Transverse colon (tissue), 4 donors: ENCODE results near the gene GNG11. TPM values are rescaled to one million over a fixed set of nuclear protein-coding genes. Genes with fewer than 3 reads are reported as not detected.

ENCODE experiments used
- DNase-seq: peaks from one replicate; pipeline ENCODE4 v3.0.0-alpha.2; 2019
- H3K27ac ChIP-seq, 4 donors: fragments of 200-600 bp; sonication (generic); 2 replicates each; pipeline ENCODE4 v1.5.1; 2016 to 2018; ENCODE audit warnings: inconsistent platforms in 4 of 4
- H3K27me3 ChIP-seq: fragments of 200-600 bp; sonication (generic); 2 replicates; pipeline ENCODE4 v1.5.1; 2017; ENCODE audit warnings: inconsistent platforms
- H3K36me3 ChIP-seq, 4 donors: fragments of 200-600 bp; sonication (generic); 2 replicates each; pipeline ENCODE4 v1.5.1; 2017 to 2019; ENCODE audit warnings: inconsistent platforms in 4 of 4
- H3K4me1 ChIP-seq, 4 donors: fragments of 200-600 bp; sonication (generic); 2 replicates each; pipeline ENCODE4 v1.5.1; 2017 to 2020; ENCODE audit warnings: inconsistent platforms in 4 of 4
- H3K4me3 ChIP-seq, 4 donors: fragments of 200-600 bp; sonication (generic); 1 replicate in 1 of 4; 2 replicates in 3 of 4; pipeline versions ENCODE4 v1.5.1 to v1.6.1; 2017 to 2019; ENCODE audit warnings: inconsistent platforms in 4 of 4
- H3K9me3 ChIP-seq, 2 donors: fragments of 200-600 bp; sonication (generic); 2 replicates each; pipeline ENCODE4 v1.5.1; 2017 to 2019; ENCODE audit warnings: inconsistent platforms in 2 of 2
- CTCF ChIP-seq, 5 experiments: fragments of 200-600 bp in 3 of 5; fragments of 450-650 bp in 2 of 5; sonication (generic) in 3 of 5; IDR thresholded peaks; 1 replicate in 2 of 5; 2 replicates in 3 of 5; pipeline ENCODE4 v1.5.1; 2016 to 2017; ENCODE audit warnings: antibody characterized with exemption in 5 of 5, inconsistent platforms in 3 of 5, mild to moderate bottlenecking in 2 of 5, moderate library complexity in 1 of 5
- EP300 ChIP-seq: sonication (generic); formaldehyde crosslinking; IDR thresholded peaks from one replicate; pipeline ENCODE4 v1.6.1; 2017; ENCODE audit warnings: antibody characterized with exemption, low read depth
- POLR2A ChIP-seq: fragments of 450-650 bp; IDR thresholded peaks from one replicate; pipeline ENCODE4 v1.6.1; 2016; ENCODE audit warnings: antibody characterized with exemption, mild to moderate bottlenecking, moderate library complexity
- POLR2AphosphoS5 ChIP-seq, 3 donors: sonication (generic); formaldehyde crosslinking; IDR thresholded peaks; one replicate each; pipeline ENCODE4 v1.6.1; 2016; ENCODE audit warnings: antibody characterized with exemption in 3 of 3
- WGBS, 2 donors: methylation state at CpG; one replicate each; pipeline ENCODE4 v1.1.5; 2018; ENCODE audit warnings: low coverage in 1 of 2; 5-methylcytosine and 5-hydroxymethylcytosine counted together
- in situ Hi-C, 4 donors: fragments of 200-750 bp; cut with MboI; loops; one replicate each; pipeline versions ENCODE4 v1.15.0 to v1.15.1; 2017; ENCODE audit warnings: low sequenced_read_pairs in 3 of 4, low pct_ligation_motif_present in 1 of 4, low pct_unique_long_range_greater_than_20kb in 1 of 4
- intact Hi-C: fragments of 100-400 bp; cut with DNase I; formaldehyde crosslinking; loops from one replicate; pipeline ENCODE4 v1.15.1; 2023; ENCODE audit warnings: low total_unique reads
- total RNA-seq, 4 donors: library from RNA; depleted of rRNA; stranded (reverse); fragments of >200 nt; gene quantifications; one replicate each; pipeline ENCODE4 v1.1.0, GENCODE V29; 2016

GNG11 gene
- total RNA-seq, 4 donors from 2014 or later, result 3.0 to 6.2 (median 4.7) TPM

GRCh38 chr7:93955304-93955703, 33.8 kb downstream of the GNG11 start:
- Histone ChIP-seq H3K27me3 (no peaks in the 10 kb centered on the region), H3K27ac (no peak overlapping the region), H3K9me3 (no peaks in the 10 kb centered on the region), H3K36me3 (no peaks in the 10 kb centered on the region), H3K4me3 (no peak overlapping the region), H3K4me1 (no peaks in the 10 kb centered on the region)
- no peak for TF ChIP-seq POLR2AphosphoS5 (IDR thresholded peaks at IDR 0.05)
- TF ChIP-seq EP300, result no peak
- no peak for TF ChIP-seq POLR2A
- TF ChIP-seq CTCF (IDR thresholded peaks at IDR 0.05), result no peak
- 77 to 85% methylated on average over 2 of the region's 2 CpGs for WGBS, 2 donors
- intact Hi-C loops (no loop called here), in situ Hi-C loops (no loop called here)
- no peak for DNase-seq

- WGBS, 2 donors, result 89 to 100% methylated on average over 1 of the region's 1 CpG
- no peaks in the 10 kb centered on the region for H3K27me3 ChIP-seq
- no peak for DNase-seq
- in situ Hi-C loops, result no loop called here
- H3K4me1 ChIP-seq, result no peaks in the 10 kb centered on the region
- intact Hi-C loops, result no loop called here
- no peaks in the 10 kb centered on the region for H3K9me3 ChIP-seq
- no peak overlapping the region for H3K4me3 ChIP-seq
- no peaks in the 10 kb centered on the region for H3K36me3 ChIP-seq
- H3K27ac ChIP-seq, result no peak overlapping the region
- TF ChIP-seq POLR2A, result no peak
- TF ChIP-seq EP300, result no peak
- no peak for TF ChIP-seq CTCF (IDR thresholded peaks at IDR 0.05)
- TF ChIP-seq POLR2AphosphoS5 (IDR thresholded peaks at IDR 0.05), result no peak
Observed at GRCh38 chr7:93957767-93958166, 36.2 kb downstream of the GNG11 start.

GRCh38 chr7:93958216-93958615, 36.7 kb downstream of the GNG11 start:
- H3K36me3 ChIP-seq, result no peaks in the 10 kb centered on the region
- in situ Hi-C loops (no loop called here), intact Hi-C loops (no loop called here)
- no peak overlapping the region for H3K27ac ChIP-seq
- no peaks in the 10 kb centered on the region for H3K4me1 ChIP-seq
- no peaks in the 10 kb centered on the region for H3K9me3 ChIP-seq
- DNase-seq, result no peak
- H3K27me3 ChIP-seq, result no peaks in the 10 kb centered on the region
- TF ChIP-seq EP300, result no peak
- WGBS, 2 donors, result 87 to 89% methylated on average over 3 of the region's 3 CpGs
- H3K4me3 ChIP-seq, result no peak overlapping the region

GRCh38 chr7:93958651-93959050, 37.1 kb downstream of the GNG11 start:
- Histone ChIP-seq H3K27me3 (no peaks in the 10 kb centered on the region), H3K27ac (no peak overlapping the region), H3K4me1 (no peaks in the 10 kb centered on the region), H3K4me3 (no peak overlapping the region), H3K9me3 (no peaks in the 10 kb centered on the region), H3K36me3 (no peaks in the 10 kb centered on the region)
- in situ Hi-C loops (no loop called here), intact Hi-C loops (no loop called here)
- no peak for DNase-seq
- TF ChIP-seq POLR2A (no peak), EP300 (no peak), POLR2AphosphoS5 (IDR thresholded peaks at IDR 0.05) (no peak), CTCF (IDR thresholded peaks at IDR 0.05) (no peak)
- WGBS, 2 donors, result 79 to 81% methylated on average over 3 of the region's 3 CpGs

DNA sequence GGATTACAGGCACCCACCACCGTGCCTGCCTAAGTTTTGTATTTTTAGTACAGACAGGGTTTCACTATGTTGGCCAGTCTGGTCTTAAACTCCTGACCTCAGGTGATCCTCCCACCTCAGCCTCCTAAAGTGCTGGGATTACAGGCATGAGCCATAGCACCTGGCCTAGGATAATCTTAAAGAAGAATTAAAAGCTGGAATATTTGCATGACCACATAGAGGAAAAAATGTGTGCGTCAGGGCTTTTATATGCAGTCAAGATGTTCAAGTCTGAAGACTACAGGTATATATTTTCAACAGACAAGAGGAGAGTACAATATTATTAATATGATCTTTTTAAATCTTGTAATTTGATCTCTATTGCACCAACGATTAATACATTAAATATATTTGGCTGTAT, 39.5 kb downstream of the GNG11 start:
- Histone ChIP-seq H3K27ac (no peak overlapping the region), H3K36me3 (no peaks in the 10 kb centered on the region), H3K9me3 (no peaks in the 10 kb centered on the region), H3K4me3 (no peak overlapping the region), H3K27me3 (no peaks in the 10 kb centered on the region), H3K4me1 (no peaks in the 10 kb centered on the region)
- intact Hi-C loops, result no loop called here
- WGBS, 2 donors, result 85 to 86% methylated on average over 2 to 3 of the region's 3 CpGs
- TF ChIP-seq POLR2AphosphoS5 (IDR thresholded peaks at IDR 0.05) (no peak), CTCF (IDR thresholded peaks at IDR 0.05) (no peak), POLR2A (no peak), EP300 (no peak)
- no peak for DNase-seq
- in situ Hi-C loops, result no loop called here
